ENCODE results near the gene LAMC1. TPM values are rescaled to one million over a fixed set of nuclear protein-coding genes. Genes with fewer than 3 reads are reported as not detected.

LAMC1 gene
- polyA plus RNA-seq, 1 of the 3 experiments (the other 2 are of a cell fraction): 101 TPM

DNA sequence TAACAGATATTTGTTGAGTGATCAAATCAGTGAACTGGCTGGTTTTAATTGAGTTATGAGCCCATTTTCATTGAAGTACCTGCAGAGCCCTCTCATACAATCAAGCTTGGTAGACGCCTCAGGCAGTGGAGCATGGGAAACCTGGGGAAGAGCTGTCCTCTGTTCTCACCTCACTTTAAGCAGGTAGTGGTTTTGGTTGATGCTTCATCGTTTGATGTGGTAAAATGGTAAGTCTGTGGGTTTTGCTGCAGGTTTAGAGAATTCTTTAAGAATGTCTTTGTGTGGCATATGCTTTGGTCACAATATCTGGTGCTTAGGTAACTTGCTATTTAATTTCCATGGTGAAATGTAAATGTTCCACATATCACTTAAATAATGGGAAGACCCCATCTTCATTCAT, 10.0 kb downstream of the LAMC1 start:
- peaks cover 12 to 39% of the 10 kb centered on the region in 2 experiments for H3K4me1 ChIP-seq (ENCODE audit: control insufficient read depth in 1 of 2, insufficient read depth in 2 of 2, low read depth in 1 of 2, low read length in 1 of 2)

GRCh38 chr1:183034682-183035081, 11.5 kb downstream of the LAMC1 start:
- Histone ChIP-seq H3K4me3 (ENCODE audit: low read depth in 2 of 2, low read length in 1 of 2) (no peak overlapping the region), H3K9me2 (no peaks in the 10 kb centered on the region), H3K9me3 (no peaks in the 10 kb centered on the region), H3K4me2 (no peak overlapping the region), H3K36me3 (replicated peaks in 1 of 2; ENCODE audit: control insufficient read depth in 1 of 2, insufficient read depth in 2 of 2, low read length in 1 of 2) (peaks cover 0 to 12% of the 10 kb centered on the region in 2 experiments), H3K27ac (ENCODE audit: low read depth in 2 of 2, low read length in 1 of 2) (no peak overlapping the region), H4K20me1 (ENCODE audit: insufficient read depth) (peaks cover 27% of the 10 kb centered on the region; the same call in 1 of the 2 replicates), H3F3A (replicated peaks; ENCODE audit: insufficient read depth) (peaks cover 13% of the 10 kb centered on the region), H2AFZ (ENCODE audit: low read depth) (no peak overlapping the region), H3K27me3 (ENCODE audit: insufficient read depth) (no peaks in the 10 kb centered on the region), H3K79me2 (ENCODE audit: insufficient read depth) (peaks cover 100% of the 10 kb centered on the region), H3K4me1 (ENCODE audit: control insufficient read depth in 1 of 2, insufficient read depth in 2 of 2, low read depth in 1 of 2, low read length in 1 of 2) (peaks cover 22 to 35% of the 10 kb centered on the region in 2 experiments), H3K9ac (no peak overlapping the region)
- CTCF ChIA-PET: interaction anchor here (1.2 to 2.5 kb wide), 2 partner anchors 10 to 193 kb away, joined by 4 to 9 read pairs; no protein-coding TSS in a partner anchor
- POLR2A ChIA-PET: no interaction called here
- 97% methylated on average over 3 of the region's 3 CpGs for WGBS (ENCODE audit: low lambda C conversion rate)
- DNase-seq: no peak
- TF ChIP-seq SIN3A (IDR thresholded peaks at IDR 0.05; ENCODE audit: borderline replicate concordance, low read depth, low read length) (no peak), RAD21 (IDR thresholded peaks at IDR 0.05; ENCODE audit: low read length) (no peak), FOSL2 (IDR thresholded peaks at IDR 0.05; ENCODE audit: borderline replicate concordance, low read depth) (no peak), EP300 (IDR thresholded peaks at IDR 0.05; ENCODE audit: borderline replicate concordance in 1 of 2, low read depth in 1 of 2, low read length in 1 of 2) (no peak), USF1 (IDR thresholded peaks at IDR 0.05; ENCODE audit: borderline replicate concordance, low read depth) (no peak), YY1 (IDR thresholded peaks at IDR 0.05; ENCODE audit: low read depth) (no peak), TAF1 (IDR thresholded peaks at IDR 0.05; ENCODE audit: borderline replicate concordance, low read depth, low read length) (no peak), REST (IDR thresholded peaks at IDR 0.05; ENCODE audit: low read depth, low read length) (no peak), CTCF (IDR thresholded peaks at IDR 0.05) (no peak), TCF12 (IDR thresholded peaks at IDR 0.05) (no peak), RXRA (IDR thresholded peaks at IDR 0.05; ENCODE audit: borderline replicate concordance, low read depth) (no peak), JUND (IDR thresholded peaks at IDR 0.05) (no peak)
- TF ChIP-seq, protein P1, sequence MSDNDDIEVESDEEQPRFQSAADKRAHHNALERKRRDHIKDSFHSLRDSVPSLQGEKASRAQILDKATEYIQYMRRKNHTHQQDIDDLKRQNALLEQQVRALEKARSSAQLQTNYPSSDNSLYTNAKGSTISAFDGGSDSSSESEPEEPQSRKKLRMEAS (IDR thresholded peaks at IDR 0.05; ENCODE audit: low read depth): no peak
- TF ChIP-seq, protein P2, sequence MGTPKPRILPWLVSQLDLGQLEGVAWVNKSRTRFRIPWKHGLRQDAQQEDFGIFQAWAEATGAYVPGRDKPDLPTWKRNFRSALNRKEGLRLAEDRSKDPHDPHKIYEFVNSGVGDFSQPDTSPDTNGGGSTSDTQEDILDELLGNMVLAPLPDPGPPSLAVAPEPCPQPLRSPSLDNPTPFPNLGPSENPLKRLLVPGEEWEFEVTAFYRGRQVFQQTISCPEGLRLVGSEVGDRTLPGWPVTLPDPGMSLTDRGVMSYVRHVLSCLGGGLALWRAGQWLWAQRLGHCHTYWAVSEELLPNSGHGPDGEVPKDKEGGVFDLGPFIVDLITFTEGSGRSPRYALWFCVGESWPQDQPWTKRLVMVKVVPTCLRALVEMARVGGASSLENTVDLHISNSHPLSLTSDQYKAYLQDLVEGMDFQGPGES (IDR thresholded peaks at IDR 0.05; ENCODE audit: low read depth, low read length): no peak

More for the DNA sequence above, 10.0 kb downstream of the LAMC1 start:
- peaks cover 3 to 12% of the 10 kb centered on the region in 2 experiments for H3K36me3 ChIP-seq (replicated peaks in 1 of 2; ENCODE audit: control insufficient read depth in 1 of 2, insufficient read depth in 2 of 2, low read length in 1 of 2)
- peaks cover 7% of the 10 kb centered on the region for H3F3A ChIP-seq (replicated peaks; ENCODE audit: insufficient read depth)
- H3K9me2 ChIP-seq: no peaks in the 10 kb centered on the region
- WGBS (ENCODE audit: low lambda C conversion rate): 92% methylated on average over 2 of the region's 2 CpGs
- no peak overlapping the region for H3K9ac ChIP-seq
- no peaks in the 10 kb centered on the region for H3K9me3 ChIP-seq
- H3K79me2 ChIP-seq (ENCODE audit: insufficient read depth): peaks cover 100% of the 10 kb centered on the region
- H3K4me3 ChIP-seq (ENCODE audit: low read depth in 2 of 2, low read length in 1 of 2): no peak overlapping the region
- no peak overlapping the region for H2AFZ ChIP-seq (ENCODE audit: low read depth)
- no peak overlapping the region for H3K27ac ChIP-seq (ENCODE audit: low read depth in 2 of 2, low read length in 1 of 2)
- H3K27me3 ChIP-seq (ENCODE audit: insufficient read depth): no peaks in the 10 kb centered on the region
- DNase-seq: no peak
- POLR2A ChIA-PET: no interaction called here
- H4K20me1 ChIP-seq (ENCODE audit: insufficient read depth): peaks cover 29% of the 10 kb centered on the region
- CTCF ChIA-PET: interaction anchor here (2.5 kb wide), 1 partner anchor 9 kb away, joined by 9 read pairs; no protein-coding TSS in a partner anchor
- H3K4me2 ChIP-seq: no peak overlapping the region
- TF ChIP-seq NRF1 (IDR thresholded peaks at IDR 0.05; ENCODE audit: low read depth, low read length) (no peak), FOXJ3 (CRISPR knock-in tag; IDR thresholded peaks at IDR 0.05) (no peak)
- TF ChIP-seq, protein P3, sequence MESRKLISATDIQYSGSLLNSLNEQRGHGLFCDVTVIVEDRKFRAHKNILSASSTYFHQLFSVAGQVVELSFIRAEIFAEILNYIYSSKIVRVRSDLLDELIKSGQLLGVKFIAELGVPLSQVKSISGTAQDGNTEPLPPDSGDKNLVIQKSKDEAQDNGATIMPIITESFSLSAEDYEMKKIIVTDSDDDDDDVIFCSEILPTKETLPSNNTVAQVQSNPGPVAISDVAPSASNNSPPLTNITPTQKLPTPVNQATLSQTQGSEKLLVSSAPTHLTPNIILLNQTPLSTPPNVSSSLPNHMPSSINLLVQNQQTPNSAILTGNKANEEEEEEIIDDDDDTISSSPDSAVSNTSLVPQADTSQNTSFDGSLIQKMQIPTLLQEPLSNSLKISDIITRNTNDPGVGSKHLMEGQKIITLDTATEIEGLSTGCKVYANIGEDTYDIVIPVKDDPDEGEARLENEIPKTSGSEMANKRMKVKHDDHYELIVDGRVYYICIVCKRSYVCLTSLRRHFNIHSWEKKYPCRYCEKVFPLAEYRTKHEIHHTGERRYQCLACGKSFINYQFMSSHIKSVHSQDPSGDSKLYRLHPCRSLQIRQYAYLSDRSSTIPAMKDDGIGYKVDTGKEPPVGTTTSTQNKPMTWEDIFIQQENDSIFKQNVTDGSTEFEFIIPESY (IDR thresholded peaks at IDR 0.05; ENCODE audit: borderline replicate concordance, low read depth): no peak

All from SK-N-SH (cell line).